Endothelial cell of umbilical vein (primary cell): ENCODE results near the gene ASAH2. TPM values are rescaled to one million over a fixed set of nuclear protein-coding genes. Genes with fewer than 3 reads are reported as not detected.

Source experiments
- BruUV-seq: library from RNA; stranded (reverse); fragments of 400-500 nt; replicated peaks from 2 replicates; lab custom pipeline; 2021; lab: Mats Ljungman, UMichigan
- CTCF ChIA-PET: fragments of 300-600, 350-600 bp; sonication (Branson Sonifier 250); formaldehyde crosslinking; loops from one replicate; lab custom pipeline; 2021; ENCODE audit warnings: antibody characterized with exemption, inconsistent platforms; lab: Charles Lee
- POLR2A ChIA-PET: fragments of 300-600, 350-600 bp; sonication (Branson Sonifier 250); formaldehyde crosslinking; loops from one replicate; lab custom pipeline; 2021; ENCODE audit warnings: antibody characterized with exemption, inconsistent platforms; lab: Charles Lee
- DNase-seq: peaks from one replicate; pipeline ENCODE4 v3.0.0-alpha.2; 2011; ENCODE audit warnings: low read depth, low spot score
- FAIRE-seq: peaks from 2 replicates; lab custom pipeline; 2011; peaks lifted over from hg19 to GRCh38; lab: Jason Lieb, UNC
- H2AFZ ChIP-seq: 2 replicates; pipeline ENCODE4 v1.6.0; 2012; ENCODE audit warnings: low read depth, low read length, control low read depth, inconsistent platforms
- H3K27ac ChIP-seq: 2 replicates; pipeline ENCODE4 v1.5.1; 2011; ENCODE audit warnings: low read depth, mild to moderate bottlenecking, control low read depth, low read length, moderate library complexity; ENCODE audit not compliant: insufficient read depth
- H3K27me3 ChIP-seq, 2 experiments: 2 replicates each; pipeline versions ENCODE4 v1.6.0 to v1.6.1; 2011; ENCODE audit warnings: low read length in 2 of 2, mixed read lengths in 1 of 2; ENCODE audit not compliant: control insufficient read depth in 2 of 2, insufficient read depth in 2 of 2
- H3K36me3 ChIP-seq, 2 experiments: 2 replicates in 1 of 2; 3 replicates in 1 of 2; pipeline ENCODE4 v1.5.1; 2011; ENCODE audit warnings: low read length in 2 of 2, mild to moderate bottlenecking in 1 of 2, moderate library complexity in 1 of 2; ENCODE audit not compliant: control insufficient read depth in 2 of 2, insufficient read depth in 2 of 2; ENCODE audit errors: extremely low read depth in 1 of 2
- H3K4me1 ChIP-seq: 3 replicates; pipeline ENCODE4 v1.5.1; 2011; ENCODE audit warnings: mild to moderate bottlenecking, low read length; ENCODE audit not compliant: control insufficient read depth, insufficient read depth; ENCODE audit errors: extremely low read depth
- H3K4me2 ChIP-seq: 2 replicates; pipeline ENCODE4 v1.6.1; 2011; ENCODE audit warnings: low read length, control low read depth, mixed read lengths; ENCODE audit not compliant: insufficient read depth
- H3K4me3 ChIP-seq, 3 experiments: fragments of 200-600 bp in 1 of 3; sonication (generic), shearing (Covaris generic) in 1 of 3; replicated peaks in 1 of 3; 2 replicates each; pipeline ENCODE4 v1.5.1; 2011 to 2016; ENCODE audit warnings: control low read depth in 3 of 3, low read length in 3 of 3, mild to moderate bottlenecking in 2 of 3, inconsistent platforms in 1 of 3, low read depth in 1 of 3, moderate library complexity in 1 of 3; ENCODE audit not compliant: insufficient read depth in 1 of 3
- H3K79me2 ChIP-seq: 2 replicates; pipeline ENCODE4 v1.6.0; 2012; ENCODE audit warnings: low read length, inconsistent platforms; ENCODE audit not compliant: control insufficient read depth, insufficient read depth
- H3K9ac ChIP-seq: replicated peaks from 2 replicates; pipeline ENCODE3; 2011; ENCODE audit warnings: low read length, control low read depth; ENCODE audit not compliant: insufficient read depth; ENCODE audit errors: extremely low read depth
- H3K9me1 ChIP-seq: replicated peaks from 3 replicates; pipeline ENCODE4 v1.6.0; 2011; ENCODE audit warnings: mild to moderate bottlenecking, low read length; ENCODE audit not compliant: control insufficient read depth, insufficient read depth; ENCODE audit errors: extremely low read depth
- H3K9me3 ChIP-seq: replicated peaks from 2 replicates; pipeline ENCODE4 v1.5.1; 2012; ENCODE audit warnings: low read length, inconsistent platforms; ENCODE audit not compliant: control insufficient read depth, insufficient read depth
- H4K20me1 ChIP-seq: replicated peaks from 2 replicates; pipeline ENCODE3; 2011; ENCODE audit warnings: mild to moderate bottlenecking, low read length; ENCODE audit not compliant: control insufficient read depth, insufficient read depth; ENCODE audit errors: extremely low read depth
- EZH2 ChIP-seq: IDR thresholded peaks from 2 replicates; pipeline ENCODE4 v1.6.1; 2012; ENCODE audit warnings: borderline replicate concordance, low read depth, mild to moderate bottlenecking, moderate library complexity, low read length, inconsistent platforms; ENCODE audit not compliant: severe bottlenecking
- FOS ChIP-seq: IDR thresholded peaks from 2 replicates; pipeline ENCODE4 v1.6.1; 2011; ENCODE audit warnings: mild to moderate bottlenecking, low read length, moderate library complexity, borderline replicate concordance; ENCODE audit not compliant: insufficient read depth
- GATA2 ChIP-seq: IDR thresholded peaks from 2 replicates; pipeline ENCODE4 v1.7.0; 2011; ENCODE audit warnings: low read depth, mild to moderate bottlenecking, moderate library complexity, mixed read lengths, low read length; ENCODE audit not compliant: insufficient read length, insufficient read depth
- JUN ChIP-seq: IDR thresholded peaks from 2 replicates; pipeline ENCODE4 v1.6.1; 2011; ENCODE audit warnings: borderline replicate concordance, low read depth; ENCODE audit not compliant: insufficient read length, insufficient read depth
- MYC ChIP-seq: IDR thresholded peaks from one replicate; pipeline ENCODE4 v1.6.1; 2011; ENCODE audit warnings: mild to moderate bottlenecking, low read depth, low read length
- POLR2A ChIP-seq: IDR thresholded peaks from 2 replicates; pipeline ENCODE4 v1.6.1; 2012; ENCODE audit warnings: low read depth, mild to moderate bottlenecking, control low read depth, low read length
- POLR2AphosphoS5 ChIP-seq: IDR thresholded peaks from 2 replicates; pipeline ENCODE4 v1.6.1; 2012; ENCODE audit warnings: low read depth, mild to moderate bottlenecking, control low read depth, low read length, moderate library complexity; ENCODE audit not compliant: insufficient read depth
- dilution Hi-C: fragments of 300-500 bp; cut with MboI; formaldehyde crosslinking; loops from one replicate; pipeline ENCODE4 v1.15.0; 2019; ENCODE audit warnings: low sequenced_read_pairs; ENCODE audit not compliant: extremely low pct_ligation_motif_present
- intact Hi-C: fragments of 100-400 bp; cut with micrococcal nuclease; formaldehyde crosslinking; loops from one replicate; pipeline ENCODE4 v1.10.0; 2022
- polyA plus RNA-seq, 4 experiments: library from polyadenylated mRNA; depleted of rRNA in 3 of 4; stranded (reverse) in 3 of 4; unstranded in 1 of 4; fragments of >200 nt; gene quantifications; 2 replicates each; pipeline versions ENCODE4 v1.2.1 to v1.2.3, GENCODE V29; 2011 to 2012; ENCODE audit warnings: missing spikeins in 1 of 4
- total RNA-seq: library from RNA; stranded (reverse); gene quantifications from 2 replicates; pipeline ENCODE4 v1.2.3, GENCODE V29; 2021
- TF ChIP-seq, protein P1 (sequence below), 2 donors: IDR thresholded peaks; 1 replicate in 1 of 2; 2 replicates in 1 of 2; pipeline ENCODE4 v1.5.1; 2011; ENCODE audit warnings: low read length in 2 of 2, mild to moderate bottlenecking in 2 of 2, moderate library complexity in 2 of 2, control low read depth in 1 of 2, inconsistent platforms in 1 of 2, low read depth in 1 of 2; ENCODE audit not compliant: insufficient read depth in 1 of 2; ENCODE audit errors: extremely low read depth in 1 of 2
- TF ChIP-seq, protein P2 (sequence below): IDR thresholded peaks from 2 replicates; pipeline ENCODE4 v1.6.1; 2011; ENCODE audit not compliant: insufficient read depth, insufficient read length

The ASAH2 gene
- total and polyA plus RNA-seq, 2 donors (not counting 3 experiments of a cell fraction or from before 2014, with no cell fraction given): 0.23 to 1.1 TPM

DNA sequence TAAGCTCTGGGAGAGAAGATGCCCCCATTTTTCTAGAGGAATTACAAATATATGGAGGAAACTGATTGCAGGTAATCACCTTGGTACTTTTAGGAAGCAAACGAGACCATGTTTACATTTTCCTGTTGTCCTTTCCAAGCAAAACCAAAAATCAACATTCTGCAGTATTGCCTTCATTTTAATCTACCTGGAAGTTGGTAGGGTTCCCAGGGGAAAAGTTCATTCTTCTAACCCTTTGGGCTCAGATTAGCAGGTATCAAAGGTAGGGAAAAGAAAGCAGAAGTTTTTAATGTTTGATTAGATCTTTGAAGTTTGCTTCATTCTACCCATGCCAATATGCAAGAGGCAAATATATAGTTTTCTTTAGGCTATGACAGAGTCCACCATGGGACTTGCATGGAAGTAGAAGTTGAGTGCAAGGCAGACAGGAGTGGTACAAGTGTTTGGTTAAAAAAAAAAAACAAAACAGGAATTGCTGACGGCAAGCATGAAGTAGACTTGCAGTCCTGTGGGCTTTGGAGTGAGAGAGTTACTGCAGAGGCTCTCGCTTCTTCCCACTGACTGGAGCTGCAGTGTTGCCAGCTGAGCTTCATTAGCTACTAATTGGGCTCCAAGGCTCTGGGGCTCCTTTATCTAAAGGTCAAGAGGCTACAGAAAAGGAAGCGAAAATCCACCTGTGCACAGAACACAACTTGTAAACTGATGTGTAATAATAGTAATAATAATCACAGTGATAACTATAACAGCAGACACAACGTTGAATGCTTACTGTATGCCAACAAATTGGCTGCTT lies 28.9 kb upstream of the ASAH2 start:
- Histone ChIP-seq H3K27ac (no peak overlapping the region), H4K20me1 (no peaks in the 10 kb centered on the region), H3K4me2 (no peak overlapping the region), H3K9me1 (no peaks in the 10 kb centered on the region), H3K79me2 (no peaks in the 10 kb centered on the region), H3K4me1 (no peaks in the 10 kb centered on the region), H3K9me3 (no peaks in the 10 kb centered on the region), H3K27me3 (peaks cover 8 to 28% of the 10 kb centered on the region in 2 experiments), H3K36me3 (no peaks in the 10 kb centered on the region), H2AFZ (no peak overlapping the region), H3K9ac (no peak overlapping the region), H3K4me3 (no peak overlapping the region)
- FAIRE-seq: no peak
- DNase-seq: no peak
- ChIA-PET POLR2A (no interaction called here), CTCF (no interaction called here)
- dilution Hi-C loops: no loop called here
- BruUV-seq: no TSS peak
- TF ChIP-seq, protein P1, sequence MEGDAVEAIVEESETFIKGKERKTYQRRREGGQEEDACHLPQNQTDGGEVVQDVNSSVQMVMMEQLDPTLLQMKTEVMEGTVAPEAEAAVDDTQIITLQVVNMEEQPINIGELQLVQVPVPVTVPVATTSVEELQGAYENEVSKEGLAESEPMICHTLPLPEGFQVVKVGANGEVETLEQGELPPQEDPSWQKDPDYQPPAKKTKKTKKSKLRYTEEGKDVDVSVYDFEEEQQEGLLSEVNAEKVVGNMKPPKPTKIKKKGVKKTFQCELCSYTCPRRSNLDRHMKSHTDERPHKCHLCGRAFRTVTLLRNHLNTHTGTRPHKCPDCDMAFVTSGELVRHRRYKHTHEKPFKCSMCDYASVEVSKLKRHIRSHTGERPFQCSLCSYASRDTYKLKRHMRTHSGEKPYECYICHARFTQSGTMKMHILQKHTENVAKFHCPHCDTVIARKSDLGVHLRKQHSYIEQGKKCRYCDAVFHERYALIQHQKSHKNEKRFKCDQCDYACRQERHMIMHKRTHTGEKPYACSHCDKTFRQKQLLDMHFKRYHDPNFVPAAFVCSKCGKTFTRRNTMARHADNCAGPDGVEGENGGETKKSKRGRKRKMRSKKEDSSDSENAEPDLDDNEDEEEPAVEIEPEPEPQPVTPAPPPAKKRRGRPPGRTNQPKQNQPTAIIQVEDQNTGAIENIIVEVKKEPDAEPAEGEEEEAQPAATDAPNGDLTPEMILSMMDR (IDR thresholded peaks at IDR 0.05; ENCODE audit: extremely low read depth in 1 of 2, insufficient read depth in 1 of 2, low read depth in 1 of 2, low read length in 2 of 2): no peak
- TF ChIP-seq POLR2AphosphoS5 (no peak), MYC (no peak), GATA2 (no peak), POLR2A (no peak), JUN (no peak), FOS (no peak), EZH2 (no peak)
- TF ChIP-seq, protein P2, sequence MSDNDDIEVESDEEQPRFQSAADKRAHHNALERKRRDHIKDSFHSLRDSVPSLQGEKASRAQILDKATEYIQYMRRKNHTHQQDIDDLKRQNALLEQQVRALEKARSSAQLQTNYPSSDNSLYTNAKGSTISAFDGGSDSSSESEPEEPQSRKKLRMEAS: no peak
- intact Hi-C loops: no loop called here
